Fibroblast of skin of back (primary cell): Measurements from ENCODE around the gene SLC5A9. TPM values are rescaled to one million over a fixed set of nuclear protein-coding genes. Genes with fewer than 3 reads are reported as not detected.
"Not testable (repeated sequence)": the region's sequence is repeated elsewhere in the genome, so short reads cannot be mapped to it uniquely, and the experiment has no call there.

Experiments
- DNase-seq: peaks from one replicate; pipeline ENCODE4 v3.0.0-alpha.2; 2013
- polyA plus RNA-seq, 2 experiments: library from polyadenylated mRNA; unstranded; fragments of 120-200 nt; gene quantifications; one replicate each; pipeline ENCODE4 v1.2.1, GENCODE V29; 2013; ENCODE audit not compliant: insufficient read length in 2 of 2

SLC5A9 gene
- 0.10 TPM for polyA plus RNA-seq (2013, experiment 1 of 2; ENCODE audit: insufficient read length)
- polyA plus RNA-seq (2013, experiment 2 of 2; ENCODE audit: insufficient read length) = not detected

- no peak for DNase-seq
Observed at GRCh38 chr1:48222501-48223242, at the start of gene SLC5A9. Gene SLC5A9 (plus strand): TSS chr1:48222716. CDS start chr1:48222737, 21 bp downstream.

- no peak for DNase-seq
Observed at GRCh38 chr1:48175116-48175515, 47.4 kb upstream of the SLC5A9 start.

- no peak for DNase-seq
Observed at GRCh38 chr1:48177257-48177656, 45.3 kb upstream of the SLC5A9 start.

- no peak for DNase-seq
Observed at GRCh38 chr1:48181669-48182367, 40.7 kb upstream of the SLC5A9 start.

GRCh38 chr1:48182439-48182838 lies 40.1 kb upstream of the SLC5A9 start:
- DNase-seq = no peak

- DNase-seq = no peak
Observed at GRCh38 chr1:48186306-48186839, 36.1 kb upstream of the SLC5A9 start.

GRCh38 chr1:48187969-48188563 lies 34.5 kb upstream of the SLC5A9 start:
- DNase-seq = no peak

GRCh38 chr1:48190881-48191280 lies 31.6 kb upstream of the SLC5A9 start:
- no peak for DNase-seq

- no peak for DNase-seq
Observed at GRCh38 chr1:48194801-48195200, 27.7 kb upstream of the SLC5A9 start.

GRCh38 chr1:48196237-48196636 lies 26.3 kb upstream of the SLC5A9 start:
- DNase-seq = no peak

- DNase-seq = no peak
Observed at GRCh38 chr1:48198970-48199369, 23.5 kb upstream of the SLC5A9 start.

- DNase-seq = no peak
Observed at GRCh38 chr1:48200166-48200900, 22.2 kb upstream of the SLC5A9 start.

GRCh38 chr1:48202030-48202752 lies 20.3 kb upstream of the SLC5A9 start:
- DNase-seq = peak; percentile 80

- DNase-seq = peak; percentile 19
Observed at GRCh38 chr1:48203287-48203900, 19.1 kb upstream of the SLC5A9 start.

GRCh38 chr1:48205522-48205921 lies 17.0 kb upstream of the SLC5A9 start:
- no peak for DNase-seq

- no peak for DNase-seq
Observed at GRCh38 chr1:48206371-48206770, 16.1 kb upstream of the SLC5A9 start.

GRCh38 chr1:48207131-48207530 lies 15.4 kb upstream of the SLC5A9 start:
- no peak for DNase-seq

- DNase-seq = no peak
Observed at GRCh38 chr1:48207536-48208075, 14.9 kb upstream of the SLC5A9 start.

- DNase-seq = no peak
Observed at GRCh38 chr1:48208251-48208650, 14.3 kb upstream of the SLC5A9 start.

GRCh38 chr1:48208652-48209051 lies 13.9 kb upstream of the SLC5A9 start:
- no peak for DNase-seq

- DNase-seq = not testable (repeated sequence)
Observed at GRCh38 chr1:48213462-48213861, 9.1 kb upstream of the SLC5A9 start.
